SK-N-SH (cell line): ENCODE results near the gene SIN3A. TPM values are rescaled to one million over a fixed set of nuclear protein-coding genes. Genes with fewer than 3 reads are reported as not detected.

Experiments
- CTCF ChIA-PET: fragments of 300-600, 350-600 bp; formaldehyde crosslinking; extraction: SDS; loops from one replicate; lab custom pipeline; 2021; lab: Yijun Ruan, JAX
- POLR2A ChIA-PET: fragments of 350-600 bp; sonication (Branson Sonifier 250); formaldehyde crosslinking; extraction: SDS; loops from one replicate; lab custom pipeline; 2020; ENCODE audit warnings: antibody characterized with exemption, inconsistent platforms; lab: Yijun Ruan, JAX
- DNase-seq: peaks from one replicate; pipeline ENCODE4 v3.0.0; 2012
- H2AFZ ChIP-seq: fragments of 200-600 bp; sonication (generic); 2 replicates; pipeline ENCODE4 v1.8.1; 2016; ENCODE audit warnings: antibody characterized with exemption, mild to moderate bottlenecking, low read depth
- H3F3A ChIP-seq: fragments of 200-600 bp; sonication (generic); replicated peaks from 2 replicates; pipeline ENCODE3; 2016; ENCODE audit warnings: antibody characterized with exemption, mild to moderate bottlenecking; ENCODE audit not compliant: insufficient read depth
- H3K27ac ChIP-seq, 2 experiments: fragments of 200-500 bp in 1 of 2; fragments of 200-600 bp in 1 of 2; sonication (Bioruptor generic) in 1 of 2; sonication (generic), shearing (Covaris generic) in 1 of 2; 2 replicates each; pipeline versions ENCODE4 v1.5.1 to v1.6.1; 2014 to 2016; ENCODE audit warnings: low read depth in 2 of 2, inconsistent platforms in 1 of 2, low read length in 1 of 2, mild to moderate bottlenecking in 1 of 2, mixed read lengths in 1 of 2
- H3K27me3 ChIP-seq: fragments of 200-600 bp; sonication (generic), shearing (Covaris generic); 2 replicates; pipeline ENCODE4 v1.6.1; 2016; ENCODE audit warnings: mixed run types; ENCODE audit not compliant: insufficient read depth
- H3K36me3 ChIP-seq, 2 experiments: fragments of 200-500 bp in 1 of 2; fragments of 200-600 bp in 1 of 2; sonication (Bioruptor generic) in 1 of 2; sonication (generic) in 1 of 2; replicated peaks in 1 of 2; 2 replicates each; pipeline versions ENCODE3 to v1.5.1; 2014 to 2016; ENCODE audit warnings: low read length in 1 of 2, mild to moderate bottlenecking in 1 of 2; ENCODE audit not compliant: insufficient read depth in 2 of 2, control insufficient read depth in 1 of 2
- H3K4me1 ChIP-seq, 2 experiments: fragments of 200-500 bp in 1 of 2; fragments of 200-600 bp in 1 of 2; sonication (Bioruptor generic) in 1 of 2; sonication (generic), shearing (Covaris generic) in 1 of 2; 2 replicates each; pipeline versions ENCODE4 v1.5.1 to v1.6.1; 2014 to 2016; ENCODE audit warnings: low read depth in 1 of 2, low read length in 1 of 2, mixed run types in 1 of 2; ENCODE audit not compliant: insufficient read depth in 2 of 2, control insufficient read depth in 1 of 2
- H3K4me2 ChIP-seq: fragments of 200-600 bp; sonication (generic), shearing (Covaris generic); 2 replicates; pipeline ENCODE4 v1.6.1; 2017; ENCODE audit warnings: mixed run types
- H3K4me3 ChIP-seq, 2 experiments: fragments of 200-500 bp in 1 of 2; fragments of 200-600 bp in 1 of 2; sonication (Bioruptor generic) in 1 of 2; sonication (generic), shearing (Covaris generic) in 1 of 2; 2 replicates each; pipeline versions ENCODE4 v1.5.1 to v1.8.1; 2014 to 2016; ENCODE audit warnings: low read depth in 2 of 2, inconsistent platforms in 1 of 2, low read length in 1 of 2, mild to moderate bottlenecking in 1 of 2, mixed read lengths in 1 of 2, moderate library complexity in 1 of 2
- H3K79me2 ChIP-seq: fragments of 200-600 bp; sonication (generic); 2 replicates; pipeline ENCODE4 v1.8.1; 2017; ENCODE audit warnings: mild to moderate bottlenecking; ENCODE audit not compliant: insufficient read depth
- H3K9ac ChIP-seq: fragments of 200-600 bp; sonication (generic); 2 replicates; pipeline ENCODE4 v1.6.1; 2017; ENCODE audit warnings: mixed run types
- H3K9me2 ChIP-seq: fragments of 200-600 bp; sonication (generic); 2 replicates; pipeline ENCODE4 v1.6.1; 2017; ENCODE audit warnings: mixed run types
- H3K9me3 ChIP-seq: fragments of 200-600 bp; sonication (generic); 2 replicates; pipeline ENCODE4 v1.6.1; 2017; ENCODE audit warnings: mixed run types, mild to moderate bottlenecking, moderate library complexity
- H4K20me1 ChIP-seq: fragments of 200-600 bp; sonication (generic); 2 replicates; pipeline ENCODE4 v1.6.1; 2017; ENCODE audit warnings: mild to moderate bottlenecking, mixed run types; ENCODE audit not compliant: insufficient read depth
- CHD2 ChIP-seq: fragments of 150-350 bp; IDR thresholded peaks from 2 replicates; pipeline ENCODE4 v1.6.1; 2018; ENCODE audit warnings: low read length; ENCODE audit not compliant: partially characterized antibody
- GABPA ChIP-seq: IDR thresholded peaks from 2 replicates; pipeline ENCODE4 v1.4.0; 2012; ENCODE audit warnings: low read depth, mild to moderate bottlenecking
- GATA2 ChIP-seq: sonication (generic); formaldehyde crosslinking; IDR thresholded peaks from 2 replicates; pipeline ENCODE4 v1.5.0; 2020; ENCODE audit warnings: mild to moderate bottlenecking, missing genetic modification reagents
- JUND ChIP-seq: IDR thresholded peaks from 2 replicates; pipeline ENCODE4 v1.4.0; 2012
- MEF2A ChIP-seq: IDR thresholded peaks from 2 replicates; pipeline ENCODE4 v1.4.0; 2012; ENCODE audit warnings: low read depth, borderline replicate concordance
- MXI1 ChIP-seq: IDR thresholded peaks from 2 replicates; pipeline ENCODE4 v1.6.1; 2012; ENCODE audit warnings: mild to moderate bottlenecking, low read depth, low read length, improper control_type of control experiment
- NFIC ChIP-seq: IDR thresholded peaks from 2 replicates; pipeline ENCODE4 v1.4.0; 2012; ENCODE audit warnings: borderline replicate concordance
- RAD21 ChIP-seq: IDR thresholded peaks from 2 replicates; pipeline ENCODE4 v1.6.1; 2012; ENCODE audit warnings: mild to moderate bottlenecking, low read length
- RCOR1 ChIP-seq: fragments of 150-350 bp; IDR thresholded peaks from 2 replicates; pipeline ENCODE4 v1.6.1; 2017; ENCODE audit warnings: antibody characterized with exemption, low read length
- RFX5 ChIP-seq: IDR thresholded peaks from 2 replicates; pipeline ENCODE4 v1.6.1; 2012; ENCODE audit warnings: mild to moderate bottlenecking, improper control_type of control experiment, low read length
- SIN3A ChIP-seq: IDR thresholded peaks from 2 replicates; pipeline ENCODE4 v1.6.1; 2012; ENCODE audit warnings: low read depth, mild to moderate bottlenecking, low read length, moderate library complexity, borderline replicate concordance
- SMC3 ChIP-seq: IDR thresholded peaks from 2 replicates; pipeline ENCODE4 v1.6.1; 2012; ENCODE audit warnings: low read depth, low read length, improper control_type of control experiment
- TAF1 ChIP-seq: IDR thresholded peaks from 2 replicates; pipeline ENCODE4 v1.6.1; 2012; ENCODE audit warnings: low read depth, mild to moderate bottlenecking, low read length, moderate library complexity, borderline replicate concordance
- TEAD4 ChIP-seq: IDR thresholded peaks from 2 replicates; pipeline ENCODE4 v1.4.0; 2012; ENCODE audit warnings: mild to moderate bottlenecking, borderline replicate concordance; ENCODE audit not compliant: insufficient read depth
- YY1 ChIP-seq: IDR thresholded peaks from 2 replicates; pipeline ENCODE4 v1.4.0; 2012; ENCODE audit warnings: low read depth, mild to moderate bottlenecking
- WGBS: methylation state at CpG from one replicate; pipeline ENCODE4 v1.1.6; 2017; ENCODE audit warnings: low lambda C conversion rate; 5-methylcytosine and 5-hydroxymethylcytosine counted together
- polyA plus RNA-seq, 3 experiments: library from polyadenylated mRNA; depleted of rRNA; stranded (reverse); fragments of >200 nt; gene quantifications; 2 replicates each; pipeline ENCODE4 v1.2.3, GENCODE V29; 2012
- TF ChIP-seq, protein P1 (sequence below): IDR thresholded peaks from 2 replicates; pipeline ENCODE4 v1.4.0; 2012; ENCODE audit warnings: low read depth
- TF ChIP-seq, protein P2 (sequence below): IDR thresholded peaks from 2 replicates; pipeline ENCODE4 v1.4.0; 2012; ENCODE audit warnings: low read depth, borderline replicate concordance
- TF ChIP-seq, protein P3 (sequence below): fragments of 150-350 bp; IDR thresholded peaks from 2 replicates; pipeline ENCODE4 v1.6.1; 2016; ENCODE audit warnings: mild to moderate bottlenecking, low read depth, low read length
- TF ChIP-seq, protein P4 (sequence below): IDR thresholded peaks from 2 replicates; pipeline ENCODE4; 2012
- TF ChIP-seq, protein P5 (sequence below): IDR thresholded peaks from 2 replicates; pipeline ENCODE4 v1.6.1; 2012; ENCODE audit warnings: mild to moderate bottlenecking, low read depth, low read length, moderate library complexity
- TF ChIP-seq, protein P6 (sequence below): fragments of 150-350 bp; IDR thresholded peaks from 2 replicates; pipeline ENCODE4 v1.6.1; 2017; ENCODE audit warnings: antibody characterized with exemption, low read length, low read depth, borderline replicate concordance

SIN3A gene
- polyA plus RNA-seq, 1 of the 3 experiments (the other 2 are of a cell fraction) = 32.2 TPM

DNA sequence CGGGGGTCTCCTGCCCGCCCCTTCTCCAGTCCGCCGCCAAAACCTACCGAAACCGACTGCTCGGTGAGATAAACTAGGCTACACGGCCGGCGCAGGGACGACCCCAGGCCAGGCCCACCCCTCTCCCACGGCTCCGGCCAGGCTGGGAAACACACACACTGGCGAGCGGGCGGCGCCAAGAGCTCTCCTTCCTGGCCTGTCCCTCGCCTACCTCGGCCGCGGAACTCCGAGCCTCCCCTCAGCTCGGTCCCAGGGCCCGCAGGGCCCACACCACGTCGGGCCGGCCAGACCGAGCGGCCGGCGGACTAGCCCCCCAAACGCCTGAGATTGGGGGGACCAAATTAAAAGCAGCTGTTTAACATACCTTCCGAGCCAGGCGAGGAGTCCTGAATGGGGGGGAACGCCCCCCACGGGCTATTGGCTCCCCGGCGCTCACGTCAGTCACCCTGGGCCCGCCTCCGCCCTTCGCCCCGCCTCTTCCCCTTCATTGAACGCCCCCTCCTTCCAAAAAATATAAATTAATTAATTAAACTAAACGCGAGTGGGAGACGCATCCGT, 4.0 kb upstream of the SIN3A start (continued):
- TF ChIP-seq GATA2 (CRISPR knock-in tag) = no peak
- no peak for TF ChIP-seq RFX5
- TF ChIP-seq SMC3 = no peak
- no peak for TF ChIP-seq TEAD4
- TF ChIP-seq RAD21 = no peak
- TF ChIP-seq YY1 = no peak
- TF ChIP-seq, protein P1, sequence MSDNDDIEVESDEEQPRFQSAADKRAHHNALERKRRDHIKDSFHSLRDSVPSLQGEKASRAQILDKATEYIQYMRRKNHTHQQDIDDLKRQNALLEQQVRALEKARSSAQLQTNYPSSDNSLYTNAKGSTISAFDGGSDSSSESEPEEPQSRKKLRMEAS = no peak; the same call in 1 of the 2 replicates
- TF ChIP-seq, protein P2, sequence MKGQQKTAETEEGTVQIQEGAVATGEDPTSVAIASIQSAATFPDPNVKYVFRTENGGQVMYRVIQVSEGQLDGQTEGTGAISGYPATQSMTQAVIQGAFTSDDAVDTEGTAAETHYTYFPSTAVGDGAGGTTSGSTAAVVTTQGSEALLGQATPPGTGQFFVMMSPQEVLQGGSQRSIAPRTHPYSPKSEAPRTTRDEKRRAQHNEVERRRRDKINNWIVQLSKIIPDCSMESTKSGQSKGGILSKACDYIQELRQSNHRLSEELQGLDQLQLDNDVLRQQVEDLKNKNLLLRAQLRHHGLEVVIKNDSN = no peak
- TF ChIP-seq, protein P3, sequence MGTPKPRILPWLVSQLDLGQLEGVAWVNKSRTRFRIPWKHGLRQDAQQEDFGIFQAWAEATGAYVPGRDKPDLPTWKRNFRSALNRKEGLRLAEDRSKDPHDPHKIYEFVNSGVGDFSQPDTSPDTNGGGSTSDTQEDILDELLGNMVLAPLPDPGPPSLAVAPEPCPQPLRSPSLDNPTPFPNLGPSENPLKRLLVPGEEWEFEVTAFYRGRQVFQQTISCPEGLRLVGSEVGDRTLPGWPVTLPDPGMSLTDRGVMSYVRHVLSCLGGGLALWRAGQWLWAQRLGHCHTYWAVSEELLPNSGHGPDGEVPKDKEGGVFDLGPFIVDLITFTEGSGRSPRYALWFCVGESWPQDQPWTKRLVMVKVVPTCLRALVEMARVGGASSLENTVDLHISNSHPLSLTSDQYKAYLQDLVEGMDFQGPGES = no peak

DNA sequence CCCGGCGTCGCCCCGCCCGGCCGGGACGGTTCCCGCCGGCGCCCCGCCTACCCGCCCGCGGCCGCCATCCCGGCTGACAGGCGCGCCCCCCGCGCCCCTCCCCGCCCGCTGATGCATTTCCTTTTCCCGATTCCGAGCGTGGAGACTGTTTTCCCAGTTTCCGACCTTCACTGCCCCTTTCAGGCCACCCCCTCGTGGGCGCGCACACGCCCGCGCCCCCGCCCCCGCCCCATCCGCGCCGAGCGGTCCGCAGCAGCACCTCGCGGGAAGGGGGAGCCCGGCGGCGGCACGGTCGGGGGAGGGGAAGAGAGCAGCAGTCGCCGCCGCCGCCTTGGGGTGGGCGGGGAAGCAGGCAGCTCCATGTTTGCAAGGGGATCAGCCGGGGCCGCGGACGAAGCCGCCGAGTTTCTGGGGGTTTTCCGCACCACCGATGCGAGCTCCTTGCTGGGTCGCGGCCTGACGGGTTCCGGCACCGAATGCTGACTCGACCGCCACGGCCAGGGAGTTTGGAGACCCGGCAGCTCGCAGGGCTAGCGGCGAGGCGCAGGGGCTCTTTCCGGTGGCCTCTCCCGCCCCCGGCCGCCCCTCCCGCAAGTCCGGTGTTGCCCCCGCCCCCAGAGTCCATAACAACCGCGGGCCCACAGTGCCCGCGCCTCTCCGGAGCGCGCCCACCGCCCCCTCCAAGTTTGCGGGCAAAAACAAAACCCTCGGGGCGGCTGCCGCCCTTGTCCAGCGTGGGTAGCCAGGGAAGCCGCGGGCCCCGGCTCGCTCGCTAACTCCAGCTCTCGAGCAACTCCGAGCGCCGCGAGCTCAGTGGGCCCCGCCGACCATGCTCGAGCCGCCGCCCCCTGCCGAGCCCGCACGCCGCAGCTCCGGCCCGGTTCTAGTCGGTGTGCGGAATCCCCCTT, 3.2 kb upstream of the SIN3A start:
- H3K27ac ChIP-seq = peak overlapping the region; percentile 94 to 96
- peak overlapping the region; percentile 98 for H3K4me2 ChIP-seq
- peaks cover 37% of the 10 kb centered on the region for H3F3A ChIP-seq
- H3K4me1 ChIP-seq = peaks cover 1 to 18% of the 10 kb centered on the region in 2 experiments; a peak in 2 of 4 replicates
- H3K27me3 ChIP-seq = no peaks in the 10 kb centered on the region
- CTCF ChIA-PET = interaction anchor here (0.6 to 3.7 kb wide), 12 partner anchors 13 to 425 kb away, joined by 3 to 19 read pairs (median 3); partner anchors contain the start of genes MAN2C1 and SNUPN
- 0% methylated on average over 6 of the region's 116 CpGs for WGBS
- peak overlapping the region; percentile 96 for H3K9ac ChIP-seq
- no peaks in the 10 kb centered on the region for H3K9me2 ChIP-seq
- H3K4me3 ChIP-seq = peak overlapping the region; percentile 93 to 97
- peaks cover 8% of the 10 kb centered on the region for H4K20me1 ChIP-seq
- peak; percentile 66 for DNase-seq
- POLR2A ChIA-PET = interaction anchor here (0.6 to 3.4 kb wide), 6 partner anchors 86 to 584 kb away, joined by 3 to 12 read pairs (median 3); partner anchors contain the start of genes IMP3, MAN2C1, SNUPN and SNX33
- H2AFZ ChIP-seq = no peak overlapping the region; the same call in 1 of the 2 replicates
- peaks cover 20% of the 10 kb centered on the region for H3K79me2 ChIP-seq
- no peaks in the 10 kb centered on the region for H3K36me3 ChIP-seq
- no peaks in the 10 kb centered on the region for H3K9me3 ChIP-seq
- TF ChIP-seq GABPA (peak; percentile 69), RAD21 (no peak), TEAD4 (no peak), MEF2A (no peak), NFIC (no peak), CHD2 (no peak), JUND (no peak), RCOR1 (no peak), MXI1 (peak; percentile 16), TAF1 (0 out of 2 replicates have a peak, but pooled peaks have one; percentile 3), RFX5 (no peak), SIN3A (no peak)
- TF ChIP-seq, protein P4, sequence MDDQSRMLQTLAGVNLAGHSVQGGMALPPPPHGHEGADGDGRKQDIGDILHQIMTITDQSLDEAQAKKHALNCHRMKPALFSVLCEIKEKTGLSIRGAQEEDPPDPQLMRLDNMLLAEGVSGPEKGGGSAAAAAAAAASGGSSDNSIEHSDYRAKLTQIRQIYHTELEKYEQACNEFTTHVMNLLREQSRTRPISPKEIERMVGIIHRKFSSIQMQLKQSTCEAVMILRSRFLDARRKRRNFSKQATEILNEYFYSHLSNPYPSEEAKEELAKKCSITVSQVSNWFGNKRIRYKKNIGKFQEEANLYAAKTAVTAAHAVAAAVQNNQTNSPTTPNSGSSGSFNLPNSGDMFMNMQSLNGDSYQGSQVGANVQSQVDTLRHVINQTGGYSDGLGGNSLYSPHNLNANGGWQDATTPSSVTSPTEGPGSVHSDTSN = no peak
- TF ChIP-seq, protein P5, sequence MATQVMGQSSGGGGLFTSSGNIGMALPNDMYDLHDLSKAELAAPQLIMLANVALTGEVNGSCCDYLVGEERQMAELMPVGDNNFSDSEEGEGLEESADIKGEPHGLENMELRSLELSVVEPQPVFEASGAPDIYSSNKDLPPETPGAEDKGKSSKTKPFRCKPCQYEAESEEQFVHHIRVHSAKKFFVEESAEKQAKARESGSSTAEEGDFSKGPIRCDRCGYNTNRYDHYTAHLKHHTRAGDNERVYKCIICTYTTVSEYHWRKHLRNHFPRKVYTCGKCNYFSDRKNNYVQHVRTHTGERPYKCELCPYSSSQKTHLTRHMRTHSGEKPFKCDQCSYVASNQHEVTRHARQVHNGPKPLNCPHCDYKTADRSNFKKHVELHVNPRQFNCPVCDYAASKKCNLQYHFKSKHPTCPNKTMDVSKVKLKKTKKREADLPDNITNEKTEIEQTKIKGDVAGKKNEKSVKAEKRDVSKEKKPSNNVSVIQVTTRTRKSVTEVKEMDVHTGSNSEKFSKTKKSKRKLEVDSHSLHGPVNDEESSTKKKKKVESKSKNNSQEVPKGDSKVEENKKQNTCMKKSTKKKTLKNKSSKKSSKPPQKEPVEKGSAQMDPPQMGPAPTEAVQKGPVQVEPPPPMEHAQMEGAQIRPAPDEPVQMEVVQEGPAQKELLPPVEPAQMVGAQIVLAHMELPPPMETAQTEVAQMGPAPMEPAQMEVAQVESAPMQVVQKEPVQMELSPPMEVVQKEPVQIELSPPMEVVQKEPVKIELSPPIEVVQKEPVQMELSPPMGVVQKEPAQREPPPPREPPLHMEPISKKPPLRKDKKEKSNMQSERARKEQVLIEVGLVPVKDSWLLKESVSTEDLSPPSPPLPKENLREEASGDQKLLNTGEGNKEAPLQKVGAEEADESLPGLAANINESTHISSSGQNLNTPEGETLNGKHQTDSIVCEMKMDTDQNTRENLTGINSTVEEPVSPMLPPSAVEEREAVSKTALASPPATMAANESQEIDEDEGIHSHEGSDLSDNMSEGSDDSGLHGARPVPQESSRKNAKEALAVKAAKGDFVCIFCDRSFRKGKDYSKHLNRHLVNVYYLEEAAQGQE = no peak
- TF ChIP-seq, protein P6, sequence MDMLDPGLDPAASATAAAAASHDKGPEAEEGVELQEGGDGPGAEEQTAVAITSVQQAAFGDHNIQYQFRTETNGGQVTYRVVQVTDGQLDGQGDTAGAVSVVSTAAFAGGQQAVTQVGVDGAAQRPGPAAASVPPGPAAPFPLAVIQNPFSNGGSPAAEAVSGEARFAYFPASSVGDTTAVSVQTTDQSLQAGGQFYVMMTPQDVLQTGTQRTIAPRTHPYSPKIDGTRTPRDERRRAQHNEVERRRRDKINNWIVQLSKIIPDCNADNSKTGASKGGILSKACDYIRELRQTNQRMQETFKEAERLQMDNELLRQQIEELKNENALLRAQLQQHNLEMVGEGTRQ = no peak
